Measurements from ENCODE around the gene ATF7.
"Not testable (repeated sequence)": the region's sequence is repeated elsewhere in the genome, so short reads cannot be mapped to it uniquely, and the experiment has no call there.

ATF7 gene

DNA sequence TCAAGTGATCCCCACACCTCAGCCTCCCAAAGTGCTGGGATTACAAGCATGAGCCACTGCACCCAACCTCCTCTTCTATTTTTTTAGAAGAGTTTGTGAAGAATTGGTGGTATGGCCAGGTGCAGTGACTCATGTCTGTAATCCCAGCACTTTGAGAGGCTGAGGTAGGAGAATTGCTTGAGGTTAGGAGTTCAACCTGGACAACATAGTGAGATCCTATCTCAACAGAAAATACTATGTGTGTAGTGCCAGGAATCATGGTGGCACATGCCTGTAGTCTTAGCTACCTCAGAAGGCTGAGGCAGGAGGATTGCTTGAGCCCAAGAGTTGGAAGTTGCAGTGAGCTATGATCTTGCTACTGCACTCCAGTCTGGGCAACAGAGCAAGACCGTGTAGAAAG is 5.5 kb upstream of the ATF7 start:
- in situ Hi-C loops (cut with HindIII; ENCODE audit: low sequenced_read_pairs) = loop anchor here (5.0 kb wide), 1 partner anchor 36 kb away; no protein-coding TSS in a partner anchor

DNA sequence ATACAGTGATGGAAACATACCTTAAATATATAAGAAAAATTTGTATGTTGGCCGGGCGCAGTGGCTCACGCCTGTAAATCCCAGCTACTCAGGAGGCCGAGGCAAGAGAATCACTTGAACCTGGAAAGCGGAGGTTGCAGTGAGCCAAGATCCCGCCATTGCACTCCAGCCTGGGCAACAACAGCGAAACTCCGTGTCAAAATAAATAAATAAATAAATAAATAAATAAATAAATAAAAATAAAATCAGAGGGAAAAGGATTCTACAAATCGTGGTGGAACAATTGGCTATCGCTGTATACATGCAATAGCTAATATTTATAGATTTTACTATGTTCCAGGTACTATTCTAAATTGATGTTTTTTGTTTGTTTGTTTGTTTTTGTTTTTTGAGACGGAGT is 1.7 kb upstream of the ATF7 start:
- in situ Hi-C loops (cut with HindIII; ENCODE audit: low sequenced_read_pairs) = no loop called here

DNA sequence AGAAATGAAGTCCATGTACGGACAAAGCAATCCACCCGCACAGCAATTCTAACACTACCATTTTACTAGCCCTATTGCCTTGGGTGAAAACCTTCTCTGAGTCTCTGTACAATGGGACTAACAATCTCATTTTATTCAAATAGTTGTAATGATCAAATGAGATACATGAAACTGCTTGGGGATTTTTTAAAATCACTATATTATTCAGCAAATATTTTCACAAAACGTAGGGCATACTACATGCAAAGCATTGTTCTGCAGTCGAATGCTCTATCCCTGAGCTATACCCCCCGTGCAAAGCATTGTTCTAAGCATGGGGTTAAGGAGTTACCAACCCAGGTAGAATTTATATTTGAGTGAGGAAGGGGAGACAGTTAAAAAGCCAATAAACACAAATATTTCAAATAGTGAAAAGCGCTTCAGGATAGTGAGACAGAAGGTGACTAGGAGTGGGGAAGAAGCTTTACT is 554 bp upstream of the ATF7 start:
- in situ Hi-C loops (cut with HindIII; ENCODE audit: low sequenced_read_pairs) = no loop called here

DNA sequence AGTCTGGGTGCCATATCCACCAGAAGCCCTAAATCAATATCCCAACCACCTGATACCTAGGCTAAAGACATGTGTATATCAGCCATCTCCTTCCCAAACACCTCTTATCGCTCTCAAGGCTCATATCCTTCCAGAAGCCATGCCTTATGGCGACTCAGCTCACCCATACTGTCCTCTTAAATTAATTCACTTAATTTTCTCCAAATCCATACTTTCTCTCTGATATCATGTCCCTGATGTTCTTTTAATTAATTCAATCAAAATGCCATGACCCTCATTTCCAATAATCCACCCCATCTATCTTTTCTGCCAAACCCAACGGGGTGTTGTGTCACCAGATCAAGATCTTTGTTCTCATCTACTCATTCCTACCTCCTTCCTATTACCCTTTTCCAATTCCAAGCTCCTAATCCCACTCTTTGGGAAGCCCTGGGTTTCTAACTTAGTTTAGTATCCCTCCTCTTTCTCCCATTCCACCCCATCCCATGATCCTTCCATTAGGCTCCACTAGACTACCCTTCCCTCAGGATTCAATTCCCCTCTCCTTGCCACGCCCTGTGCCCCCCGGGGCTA is 723 bp downstream of the ATF7 start:
- in situ Hi-C loops (cut with HindIII; ENCODE audit: low sequenced_read_pairs) = no loop called here

DNA sequence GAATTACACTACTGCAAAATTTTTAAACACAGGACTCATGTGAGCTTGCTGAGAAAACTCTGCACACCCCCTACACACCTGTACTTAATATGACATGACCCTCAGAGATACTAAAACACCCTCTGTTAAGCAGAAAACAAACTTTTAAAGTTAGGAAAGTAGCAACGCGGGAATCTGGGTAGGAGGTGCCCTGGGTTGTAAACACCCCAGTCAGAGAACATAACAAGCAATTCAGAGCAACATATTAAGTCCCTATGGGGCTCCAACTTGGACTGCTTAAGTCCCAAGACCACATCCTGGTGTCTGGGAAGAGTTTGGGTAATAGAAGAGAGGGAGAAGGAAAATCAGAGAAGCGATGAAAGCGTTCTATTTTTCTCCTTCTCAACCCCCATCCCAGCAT is 1.2 kb downstream of the ATF7 start:
- in situ Hi-C loops (cut with HindIII; ENCODE audit: low sequenced_read_pairs) = no loop called here

DNA sequence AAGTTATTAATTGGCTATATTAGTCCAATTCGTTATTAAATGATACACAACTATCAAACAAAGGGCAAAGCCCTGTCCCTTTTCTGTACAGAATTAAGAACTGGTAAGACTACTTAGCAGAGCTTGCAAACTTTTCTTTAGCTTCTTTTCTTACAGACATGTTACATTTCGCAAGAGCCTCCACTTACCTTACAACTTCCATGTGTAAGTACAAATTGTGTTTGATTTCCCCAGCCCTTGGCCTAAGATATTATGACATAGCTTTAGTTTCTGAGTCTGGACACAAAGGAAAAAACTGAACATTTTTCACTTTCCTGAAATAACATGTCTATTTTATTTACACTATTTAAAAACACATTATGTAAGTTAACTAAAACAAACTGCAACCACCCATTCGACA is 1.7 kb downstream of the ATF7 start:
- in situ Hi-C loops (cut with HindIII; ENCODE audit: low sequenced_read_pairs) = no loop called here

DNA sequence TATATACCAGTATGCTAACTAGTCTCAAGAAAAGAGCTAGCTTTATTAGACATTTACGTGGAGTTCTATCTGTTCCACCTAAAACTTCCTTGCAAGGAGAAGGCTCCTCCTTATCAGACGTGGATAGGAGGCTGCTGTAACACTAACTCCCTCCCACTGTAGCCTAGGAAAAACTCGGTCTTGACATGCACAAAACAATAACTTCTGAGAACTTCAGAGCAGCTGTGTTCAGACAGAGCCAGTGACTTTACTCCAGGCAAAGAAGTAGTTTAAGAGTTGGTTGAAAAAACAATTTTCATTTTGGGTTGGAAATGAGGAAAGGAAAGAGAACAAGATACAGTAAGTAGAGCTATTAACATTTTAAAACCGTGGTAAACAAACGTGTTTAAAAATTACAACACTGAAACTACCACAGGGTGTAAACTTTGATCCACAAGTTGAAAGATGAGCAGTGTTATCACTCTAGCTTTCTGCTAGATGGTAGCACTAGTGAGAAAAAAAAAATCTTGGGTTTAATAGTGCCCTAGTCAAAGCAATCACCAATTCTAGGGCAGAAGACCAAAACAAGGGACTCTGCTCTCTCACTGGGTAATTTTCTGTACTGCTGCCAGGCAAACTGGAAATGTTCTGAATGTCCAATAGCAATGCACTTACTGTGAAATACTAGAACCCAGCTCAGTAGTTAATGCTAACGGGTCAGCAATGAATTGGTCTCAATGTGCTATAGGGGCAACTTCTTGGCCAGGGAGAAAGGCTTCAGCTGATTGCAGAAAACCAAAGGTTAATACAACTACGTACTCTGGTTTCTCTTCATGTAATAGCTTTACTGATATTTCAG is 2.4 kb downstream of the ATF7 start:
- in situ Hi-C loops (cut with HindIII; ENCODE audit: low sequenced_read_pairs) = no loop called here

DNA sequence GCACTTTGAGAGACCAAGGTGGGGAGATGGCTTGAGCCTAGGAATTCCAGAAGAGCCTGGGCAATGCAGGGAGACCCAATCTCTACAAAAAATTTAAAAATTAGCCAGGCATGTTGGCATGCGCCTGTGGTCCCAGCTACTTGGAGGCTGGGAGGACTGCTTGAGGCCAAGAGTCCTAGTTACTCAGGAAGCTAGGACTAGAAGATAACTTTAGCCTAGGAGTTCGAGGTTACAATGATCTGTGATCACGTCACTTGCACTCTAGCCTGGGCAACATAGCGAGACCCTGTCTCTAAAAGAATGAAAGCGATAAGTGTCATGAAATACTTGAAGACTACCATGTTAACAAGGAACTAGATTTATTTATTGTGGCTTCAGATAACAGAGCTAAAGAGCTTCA is 3.5 kb downstream of the ATF7 start:
- in situ Hi-C loops (cut with HindIII; ENCODE audit: low sequenced_read_pairs) = no loop called here

DNA sequence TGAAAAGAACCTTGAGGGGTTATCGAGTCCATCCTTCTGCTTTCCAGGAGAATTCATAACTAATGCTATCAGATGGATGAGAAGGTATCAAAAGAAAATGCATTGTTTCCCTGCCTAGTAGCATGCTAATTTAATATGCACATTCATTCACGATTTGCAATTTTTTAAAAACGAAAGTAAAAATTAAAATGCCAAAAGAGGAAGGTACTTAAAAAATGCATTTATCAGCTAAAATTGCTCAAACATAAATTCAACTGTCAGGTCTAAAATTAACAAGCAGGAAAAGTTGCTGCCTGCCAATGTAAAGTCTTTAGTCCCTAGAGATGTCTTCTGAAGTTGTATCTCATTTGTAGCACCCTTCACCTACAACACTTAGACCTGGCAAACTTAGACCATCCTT is 7.9 kb downstream of the ATF7 start:
- in situ Hi-C loops (cut with HindIII; ENCODE audit: low sequenced_read_pairs) = no loop called here

DNA sequence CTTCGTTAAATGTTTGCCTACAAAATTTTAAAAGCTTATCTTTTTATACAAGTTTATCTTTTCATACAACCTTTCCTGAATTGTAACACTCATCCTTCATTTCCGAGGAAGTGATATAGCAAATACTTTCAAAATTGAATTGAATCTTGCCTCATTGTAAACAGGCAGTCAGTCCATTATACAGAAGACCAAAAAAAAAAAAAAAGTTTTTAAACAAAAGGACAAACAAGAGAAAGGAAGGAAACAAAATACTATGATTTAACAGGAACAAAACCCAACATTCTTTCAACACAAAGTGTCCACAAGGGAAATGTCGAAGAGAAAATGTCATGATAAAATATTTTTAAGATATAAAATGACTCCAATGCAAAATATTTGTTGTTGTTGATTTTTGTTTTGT is 8.5 kb downstream of the ATF7 start:
- in situ Hi-C loops (cut with HindIII; ENCODE audit: low sequenced_read_pairs) = no loop called here

DNA sequence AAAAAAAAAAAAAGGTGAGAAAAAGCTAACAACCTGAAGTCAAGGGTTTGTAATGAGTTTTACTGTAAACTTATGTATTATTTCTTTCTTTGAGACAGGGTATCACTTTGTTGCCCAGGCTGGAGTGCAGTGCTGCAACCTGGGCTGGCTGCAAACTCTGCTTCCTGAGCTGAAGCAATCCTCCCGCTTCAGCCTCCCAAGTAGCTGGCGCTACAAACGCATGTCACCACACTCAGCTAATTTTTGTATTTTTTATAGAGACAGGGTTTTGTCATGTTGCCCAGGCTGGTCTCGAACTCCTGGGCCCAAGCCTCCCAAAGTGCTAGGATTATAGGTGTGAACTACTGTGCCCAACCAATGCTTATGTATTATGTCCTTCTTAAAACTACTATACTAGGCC is 9.2 kb downstream of the ATF7 start:
- in situ Hi-C loops (cut with HindIII; ENCODE audit: low sequenced_read_pairs) = no loop called here

DNA sequence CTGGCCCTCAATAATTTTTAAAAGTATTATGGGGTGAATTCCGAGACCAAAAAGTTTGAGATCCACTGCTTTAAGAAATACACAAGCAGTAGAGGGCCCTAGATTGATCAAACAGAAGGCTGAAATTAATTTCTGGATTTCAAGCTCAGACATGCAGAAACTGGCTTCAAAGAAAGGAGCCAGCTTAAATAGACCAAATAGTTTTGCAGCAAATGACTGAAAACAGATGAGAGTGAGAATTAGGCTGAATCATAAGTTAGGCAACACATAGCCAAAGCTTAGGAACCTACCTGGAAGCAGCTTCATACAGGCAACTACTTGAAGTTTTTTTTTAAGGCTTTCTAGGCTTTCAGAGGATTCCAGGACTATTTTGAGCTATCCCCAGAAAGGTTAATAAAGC is 12.4 kb downstream of the ATF7 start:
- in situ Hi-C loops (cut with HindIII; ENCODE audit: low sequenced_read_pairs) = no loop called here

DNA sequence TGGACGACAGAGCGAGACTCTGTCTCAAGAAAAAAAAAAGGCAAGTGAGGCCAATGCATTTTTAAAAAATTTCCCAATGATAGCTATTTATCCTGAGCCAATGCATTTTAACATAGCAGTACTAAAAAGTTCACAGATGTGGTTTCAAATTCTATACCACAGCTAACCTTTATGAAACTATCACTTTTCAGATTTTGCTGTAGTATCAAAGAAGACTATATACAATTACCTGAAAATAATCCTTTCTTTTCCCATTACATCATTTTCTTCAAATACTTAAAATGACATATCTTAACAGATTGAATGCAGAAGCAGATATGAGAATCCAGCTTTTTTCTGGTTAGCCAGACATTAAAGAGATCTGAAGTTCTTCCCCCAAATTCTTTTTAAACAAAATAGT is 13.2 kb downstream of the ATF7 start:
- in situ Hi-C loops (cut with HindIII; ENCODE audit: low sequenced_read_pairs) = no loop called here

DNA sequence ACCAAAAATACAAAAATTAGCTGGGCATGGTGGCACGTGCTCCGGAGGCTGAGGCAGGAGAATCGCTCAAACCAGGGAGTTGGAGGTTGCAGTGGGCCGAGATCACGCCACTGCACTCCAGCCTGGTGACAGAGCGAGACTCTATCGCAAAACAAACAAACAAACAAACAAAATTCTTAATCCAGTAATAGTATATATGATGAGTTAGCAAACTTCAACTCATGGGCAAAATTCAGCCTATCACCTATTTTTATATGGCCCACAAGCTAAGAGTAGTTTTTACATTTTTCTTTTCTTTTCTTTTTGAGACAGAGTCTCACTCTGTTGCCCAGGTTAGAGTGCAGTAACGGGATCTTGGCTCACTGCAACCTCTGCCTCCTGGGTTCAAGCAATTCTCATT is 14.9 kb downstream of the ATF7 start:
- in situ Hi-C loops (cut with HindIII; ENCODE audit: low sequenced_read_pairs) = no loop called here

DNA sequence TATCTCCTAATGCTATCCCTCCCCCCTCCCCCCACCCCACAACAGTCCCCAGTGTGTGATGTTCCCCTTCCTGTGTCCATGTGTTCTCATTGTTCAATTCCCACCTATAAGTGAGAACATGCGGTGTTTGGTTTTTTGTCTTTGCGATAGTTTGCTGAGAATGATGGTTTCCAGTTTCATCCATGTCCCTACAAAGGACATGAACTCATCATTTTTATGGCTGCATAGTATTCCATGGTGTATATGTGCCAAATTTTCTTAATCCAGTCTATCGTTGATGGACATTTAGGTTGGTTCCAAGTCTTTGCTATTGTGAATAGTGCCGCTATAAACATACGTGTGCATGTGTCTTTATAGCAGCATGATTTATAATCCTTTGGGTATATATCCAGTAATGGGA is 19.5 kb downstream of the ATF7 start:
- in situ Hi-C loops (cut with HindIII; ENCODE audit: low sequenced_read_pairs) = not testable (repeated sequence)

DNA sequence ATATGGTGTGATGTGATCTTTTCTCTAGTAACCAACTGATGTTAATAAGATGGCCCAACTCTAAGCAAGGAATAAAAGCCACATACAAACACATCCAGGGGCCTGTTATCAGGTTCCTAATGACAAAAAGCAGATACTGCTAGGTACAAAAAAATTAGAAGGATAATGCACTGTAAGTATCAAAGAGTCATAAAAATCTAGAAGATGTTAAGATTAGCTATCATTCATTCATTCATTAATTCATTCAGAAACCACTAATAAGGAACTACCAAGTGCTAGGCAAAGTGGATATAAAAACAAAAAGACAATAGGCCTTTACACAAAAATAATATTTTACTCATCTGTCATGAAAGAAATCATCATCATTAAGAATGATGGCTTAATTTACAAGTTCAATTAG is 21.6 kb downstream of the ATF7 start:
- in situ Hi-C loops (cut with HindIII; ENCODE audit: low sequenced_read_pairs) = no loop called here

DNA sequence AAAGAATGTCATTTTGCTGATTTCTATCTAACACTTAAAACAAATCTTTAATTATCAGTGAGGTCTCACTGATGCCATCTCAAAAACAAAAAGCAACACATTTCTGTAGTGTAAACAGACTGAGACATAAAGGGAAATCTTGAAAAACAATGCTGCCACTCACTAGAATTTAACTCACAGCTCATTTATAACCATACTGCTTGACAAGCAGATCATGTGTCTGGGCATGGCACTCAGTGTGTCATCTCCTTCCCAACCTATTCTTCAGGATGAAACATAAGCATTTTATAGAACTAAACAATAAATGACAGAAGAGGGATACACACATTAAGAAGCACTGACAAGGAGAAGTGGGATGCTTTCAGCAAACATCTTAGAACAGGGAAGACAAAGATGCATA is 22.4 kb downstream of the ATF7 start:
- in situ Hi-C loops (cut with HindIII; ENCODE audit: low sequenced_read_pairs) = no loop called here

DNA sequence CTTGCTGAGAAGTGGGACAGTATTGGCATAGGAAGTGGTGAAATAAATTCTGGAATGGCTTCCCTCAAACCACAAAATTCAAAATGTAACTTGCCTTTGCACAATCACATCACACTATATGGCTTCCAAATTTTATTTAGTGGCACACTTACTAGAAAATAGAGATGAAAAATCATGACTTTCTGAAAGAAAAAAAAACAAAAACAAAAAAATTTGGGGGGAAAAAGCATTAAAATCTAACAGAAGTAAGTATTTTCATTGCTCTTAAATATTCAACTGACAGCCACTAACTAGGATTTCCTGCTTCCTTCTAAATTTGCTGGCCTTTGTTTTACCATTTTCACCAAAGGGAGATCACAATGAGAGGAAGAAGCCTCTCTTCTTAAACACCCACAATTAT is 23.0 kb downstream of the ATF7 start:
- in situ Hi-C loops (cut with HindIII; ENCODE audit: low sequenced_read_pairs) = no loop called here

DNA sequence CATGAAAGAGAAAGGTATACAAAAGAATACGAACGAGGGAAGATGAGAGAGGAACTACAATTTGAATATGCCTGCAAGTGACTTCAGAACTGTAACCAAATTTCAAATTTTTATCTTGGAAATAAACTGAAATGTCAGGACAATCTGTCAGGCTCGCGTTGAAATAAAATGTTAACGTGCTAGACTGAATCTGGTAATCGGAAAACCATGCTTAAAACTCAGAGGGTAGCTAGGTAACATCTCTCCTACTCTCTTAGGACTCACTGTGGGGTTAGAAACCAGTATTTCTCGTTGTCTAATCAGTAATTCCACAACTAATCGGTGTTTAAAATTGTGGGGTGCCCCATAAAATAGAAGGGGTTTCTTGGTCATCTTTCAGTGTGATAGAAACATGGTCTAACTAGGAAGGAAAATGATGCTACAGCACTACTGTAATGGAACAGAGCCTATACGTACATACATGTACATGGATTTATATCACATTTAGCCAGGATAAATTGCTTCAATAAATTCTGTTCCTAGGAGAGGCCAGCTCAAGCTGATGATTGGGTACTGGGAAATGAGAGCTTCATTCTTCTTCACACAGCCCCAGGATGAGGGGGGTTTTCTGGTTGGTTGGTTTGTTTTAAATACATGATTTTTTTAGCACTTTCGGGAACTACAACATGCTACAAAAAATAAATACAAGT is 23.9 kb downstream of the ATF7 start:
- in situ Hi-C loops (cut with HindIII; ENCODE audit: low sequenced_read_pairs) = no loop called here

DNA sequence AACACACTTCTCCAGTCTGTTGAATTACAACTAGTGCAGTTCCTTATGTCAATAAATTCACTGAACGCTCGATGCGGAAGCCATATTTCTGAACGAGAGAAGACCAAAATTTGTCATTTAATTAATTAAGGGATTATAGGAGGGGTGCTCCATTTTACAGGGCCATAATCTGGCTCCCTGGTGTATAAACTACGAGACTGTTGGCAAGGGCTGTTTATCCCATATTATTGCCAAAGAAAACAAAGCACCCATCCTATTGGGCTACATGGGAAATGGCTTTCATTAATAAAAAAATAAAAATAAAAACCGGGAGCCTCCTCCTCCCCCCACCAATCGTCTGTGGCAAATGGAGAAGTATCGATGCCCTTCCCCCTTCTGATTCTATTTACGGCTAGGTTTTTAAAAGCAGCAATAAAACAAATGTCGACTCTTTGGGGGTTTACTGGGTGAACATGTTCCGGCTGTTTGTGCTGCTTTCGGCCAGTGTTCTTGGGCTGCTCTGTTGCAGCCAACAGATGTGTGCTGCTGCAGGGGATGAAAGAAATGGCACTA is 24.8 kb downstream of the ATF7 start:
- in situ Hi-C loops (cut with HindIII; ENCODE audit: low sequenced_read_pairs) = no loop called here

DNA sequence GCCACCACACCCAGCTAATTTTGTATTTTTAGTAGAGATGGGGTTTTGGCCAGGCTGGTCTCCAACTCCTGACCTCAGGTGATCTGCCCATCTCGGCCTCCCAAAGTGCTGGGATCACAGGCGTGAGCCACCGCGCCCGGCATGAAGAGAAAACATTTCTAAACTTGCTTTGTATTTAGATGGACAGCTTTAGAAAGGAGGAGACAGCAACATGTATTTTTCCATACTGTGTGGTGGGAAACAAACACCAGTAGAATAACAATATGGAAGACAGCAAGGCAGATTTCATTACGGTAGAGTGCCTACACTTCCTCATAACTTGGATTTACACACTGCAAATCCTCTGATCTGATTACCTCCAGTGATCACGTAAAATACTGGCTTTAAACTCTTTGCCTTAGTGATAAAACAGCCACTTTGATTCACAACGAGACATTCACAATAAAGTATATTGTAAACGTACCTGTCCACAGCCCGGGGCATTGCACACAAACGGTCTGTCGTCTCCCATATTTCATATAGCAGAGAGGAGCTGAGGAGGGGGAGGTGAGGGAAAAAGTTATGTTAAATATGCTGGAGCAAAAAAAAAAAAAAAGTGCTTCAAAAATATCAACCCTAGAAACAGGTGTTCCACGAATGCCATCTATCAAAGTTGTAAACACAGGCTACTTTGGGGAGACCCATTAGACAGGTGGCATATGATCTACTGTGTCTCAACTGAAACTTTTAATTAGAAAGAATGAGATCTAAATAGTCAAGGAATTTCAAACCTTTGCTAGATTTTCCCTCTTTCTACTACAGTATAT is 25.5 kb downstream of the ATF7 start:
- in situ Hi-C loops (cut with HindIII; ENCODE audit: low sequenced_read_pairs) = no loop called here

All from endothelial cell of hepatic sinusoid (primary cell).